DOHH2 (cell line): ENCODE results near the gene WAS.
"Not testable (repeated sequence)": the region's sequence is repeated elsewhere in the genome, so short reads cannot be mapped to it uniquely, and the experiment has no call there.

Source experiments
- CTCF ChIP-seq: fragments of 200-600 bp; sonication (generic); IDR thresholded peaks from one replicate; pipeline ENCODE4 v1.5.1; 2014; ENCODE audit warnings: antibody characterized with exemption, mild to moderate bottlenecking, low read depth, low read length; ENCODE audit not compliant: poor library complexity, severe bottlenecking
- EZH2phosphoT487 ChIP-seq: fragments of 200-600 bp; sonication (generic); IDR thresholded peaks from 2 replicates; pipeline ENCODE4 v1.6.1; 2017; ENCODE audit warnings: borderline replicate concordance, mild to moderate bottlenecking, antibody characterized with exemption, low read length, moderate library complexity, mixed read lengths

DNA sequence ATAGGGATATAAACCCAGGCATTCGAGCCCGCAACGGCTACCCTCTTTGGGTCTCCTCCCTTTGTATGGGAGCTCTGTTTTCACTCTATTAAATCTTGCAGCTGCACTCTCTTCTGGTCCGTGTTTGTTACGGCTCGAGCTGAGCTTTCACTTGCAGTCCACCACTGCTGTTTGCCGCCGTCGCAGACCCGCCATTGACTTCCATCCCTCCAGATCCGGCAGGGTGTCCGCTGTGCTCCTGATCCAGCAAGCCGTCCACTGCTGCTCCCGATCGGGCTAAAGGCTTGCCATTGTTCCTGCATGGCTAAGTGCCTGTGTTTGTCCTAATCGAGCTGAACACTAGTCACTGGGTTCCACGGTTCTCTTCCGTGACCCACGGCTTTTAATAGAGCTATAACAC is 28.9 kb upstream of the WAS start:
- TF ChIP-seq CTCF, EZH2phosphoT487: not testable (repeated sequence)
